Measurements from ENCODE around the gene BCDIN3D. TPM values are rescaled to one million over a fixed set of nuclear protein-coding genes. Genes with fewer than 3 reads are reported as not detected.

Gene BCDIN3D
- total RNA-seq, 3 donors from 2014 or later (not counting 1 experiment from before 2014, with no cell fraction given): 4.0 to 6.0 (median 4.4) TPM

DNA sequence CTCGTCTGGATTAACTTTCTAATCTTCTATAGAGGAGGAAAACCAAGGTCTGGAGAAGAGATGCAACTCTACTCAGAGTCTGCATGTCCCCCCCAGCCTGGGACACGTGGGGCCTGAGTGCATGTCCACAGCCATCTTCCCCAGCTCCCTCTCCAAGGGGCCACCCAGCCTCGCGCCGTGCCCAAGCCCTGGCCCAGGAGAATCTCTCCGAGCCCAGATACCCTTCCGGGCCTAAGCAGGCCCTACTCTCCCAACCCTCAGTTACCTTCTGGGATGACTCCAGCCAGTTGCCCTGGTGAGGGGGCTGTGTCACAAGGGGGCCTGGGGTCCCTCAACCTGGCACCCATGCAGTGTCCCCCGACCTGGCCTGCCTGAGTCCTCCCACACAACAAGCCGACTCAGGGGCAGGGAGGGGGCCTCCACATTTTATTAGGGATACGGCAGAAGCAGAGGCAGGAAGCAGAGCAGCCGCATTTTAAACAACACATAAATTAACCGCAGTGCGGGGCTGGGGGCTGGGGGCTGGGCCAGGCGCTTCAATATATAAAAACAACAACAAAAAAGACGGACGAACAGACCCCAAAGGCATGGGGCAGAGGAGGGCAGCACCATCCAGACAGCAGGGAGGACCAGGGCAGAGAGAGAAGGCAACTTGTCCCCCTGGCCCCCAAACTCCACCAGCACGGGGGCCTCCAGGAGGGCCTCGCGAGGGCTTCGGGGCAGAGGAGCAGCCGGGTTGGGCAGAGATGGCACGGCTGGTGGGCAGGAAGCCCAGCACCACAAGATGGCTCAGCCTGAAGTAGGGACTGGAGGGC lies 52.0 kb downstream of the BCDIN3D start:
- Histone ChIP-seq H3K9me3 (ENCODE audit: control insufficient read depth, insufficient read depth, low read length) (no peaks in the 10 kb centered on the region), H3K36me3 (ENCODE audit: control insufficient read depth, insufficient read depth, low read length) (no peaks in the 10 kb centered on the region), H3K4me3 (ENCODE audit: low read length) (no peak overlapping the region), H3K27me3 (ENCODE audit: control insufficient read depth, insufficient read depth, low read length) (no peaks in the 10 kb centered on the region), H3K27ac (ENCODE audit: low read length) (no peak overlapping the region), H3K4me1 (ENCODE audit: control insufficient read depth, insufficient read depth, low read length) (no peaks in the 10 kb centered on the region)
- no peak for ATAC-seq
- 73% methylated on average over 22 of the region's 22 CpGs for WGBS (ENCODE audit: insufficient coverage)
- H3K4me1 Mint-ChIP-seq: no peaks in the 10 kb centered on the region
- H3K4me3 Mint-ChIP-seq: no peak overlapping the region
- H3K9me3 Mint-ChIP-seq: peaks cover 0 to 3% of the 10 kb centered on the region in 2 donors
- no peaks in the 10 kb centered on the region for H3K27me3 Mint-ChIP-seq (ENCODE audit: low read depth in 2 of 2)
- no peak for DNase-seq
- TF ChIP-seq, protein P1, sequence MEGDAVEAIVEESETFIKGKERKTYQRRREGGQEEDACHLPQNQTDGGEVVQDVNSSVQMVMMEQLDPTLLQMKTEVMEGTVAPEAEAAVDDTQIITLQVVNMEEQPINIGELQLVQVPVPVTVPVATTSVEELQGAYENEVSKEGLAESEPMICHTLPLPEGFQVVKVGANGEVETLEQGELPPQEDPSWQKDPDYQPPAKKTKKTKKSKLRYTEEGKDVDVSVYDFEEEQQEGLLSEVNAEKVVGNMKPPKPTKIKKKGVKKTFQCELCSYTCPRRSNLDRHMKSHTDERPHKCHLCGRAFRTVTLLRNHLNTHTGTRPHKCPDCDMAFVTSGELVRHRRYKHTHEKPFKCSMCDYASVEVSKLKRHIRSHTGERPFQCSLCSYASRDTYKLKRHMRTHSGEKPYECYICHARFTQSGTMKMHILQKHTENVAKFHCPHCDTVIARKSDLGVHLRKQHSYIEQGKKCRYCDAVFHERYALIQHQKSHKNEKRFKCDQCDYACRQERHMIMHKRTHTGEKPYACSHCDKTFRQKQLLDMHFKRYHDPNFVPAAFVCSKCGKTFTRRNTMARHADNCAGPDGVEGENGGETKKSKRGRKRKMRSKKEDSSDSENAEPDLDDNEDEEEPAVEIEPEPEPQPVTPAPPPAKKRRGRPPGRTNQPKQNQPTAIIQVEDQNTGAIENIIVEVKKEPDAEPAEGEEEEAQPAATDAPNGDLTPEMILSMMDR (IDR thresholded peaks at IDR 0.05): no peak
- no peaks in the 10 kb centered on the region for H3K36me3 Mint-ChIP-seq
- H3K27ac Mint-ChIP-seq: no peak overlapping the region
- intact Hi-C loops (cut with micrococcal nuclease): no loop called here

DNA sequence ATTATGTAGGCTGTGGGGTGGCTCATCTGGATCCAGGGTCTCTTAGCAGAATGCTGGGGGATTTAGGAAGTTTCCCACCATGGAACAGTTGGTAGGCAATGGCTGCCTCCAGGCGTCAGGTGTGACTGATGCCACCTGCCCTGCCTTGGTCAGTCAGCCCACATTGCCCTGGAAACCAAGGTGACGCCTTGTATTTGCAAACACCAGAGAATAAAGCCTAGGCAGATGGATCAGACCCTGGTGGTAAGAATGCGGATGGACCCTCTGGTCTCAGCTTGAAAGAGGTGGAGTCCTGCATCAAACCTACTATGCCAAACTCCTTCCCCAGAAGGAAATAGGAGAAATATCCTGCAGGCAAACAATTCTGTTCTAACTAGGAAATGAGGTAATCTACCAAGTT lies 52.9 kb downstream of the BCDIN3D start:
- H3K27ac ChIP-seq (ENCODE audit: low read length): no peak overlapping the region
- Mint-ChIP-seq H3K27me3 (ENCODE audit: low read depth in 2 of 2) (no peaks in the 10 kb centered on the region), H3K4me3 (no peak overlapping the region), H3K36me3 (no peaks in the 10 kb centered on the region), H3K9me3 (peaks cover 0 to 3% of the 10 kb centered on the region in 2 donors), H3K27ac (no peak overlapping the region), H3K4me1 (no peaks in the 10 kb centered on the region)
- no peaks in the 10 kb centered on the region for H3K9me3 ChIP-seq (ENCODE audit: control insufficient read depth, insufficient read depth, low read length)
- ATAC-seq (no peak), DNase-seq (no peak)
- intact Hi-C loops (cut with micrococcal nuclease): no loop called here
- no peaks in the 10 kb centered on the region for H3K27me3 ChIP-seq (ENCODE audit: control insufficient read depth, insufficient read depth, low read length)
- H3K36me3 ChIP-seq (ENCODE audit: control insufficient read depth, insufficient read depth, low read length): no peaks in the 10 kb centered on the region
- TF ChIP-seq, protein P1 (IDR thresholded peaks at IDR 0.05): no peak
- no peaks in the 10 kb centered on the region for H3K4me1 ChIP-seq (ENCODE audit: control insufficient read depth, insufficient read depth, low read length)
- WGBS (ENCODE audit: insufficient coverage): 86% methylated on average over 3 of the region's 3 CpGs
- no peak overlapping the region for H3K4me3 ChIP-seq (ENCODE audit: low read length)

DNA sequence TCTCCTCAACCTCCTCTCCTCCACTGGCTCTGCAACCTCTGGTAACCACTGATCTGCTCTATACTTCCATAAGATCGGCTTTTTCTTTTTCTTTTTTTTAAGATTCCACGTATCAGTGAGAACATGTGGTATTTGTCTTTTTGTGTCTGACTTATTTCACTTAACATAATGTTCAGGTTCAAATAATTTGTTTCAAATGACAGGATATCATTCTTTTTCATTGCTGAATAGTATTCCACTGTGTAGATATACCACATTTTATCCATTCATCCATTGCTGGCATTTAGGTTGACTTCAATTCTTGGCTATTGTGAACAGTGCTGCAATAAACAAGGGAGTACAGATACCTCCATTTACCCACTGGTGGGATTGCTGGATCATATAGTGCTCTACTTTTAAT lies 55.2 kb downstream of the BCDIN3D start:
- no peaks in the 10 kb centered on the region for H3K27me3 ChIP-seq (ENCODE audit: control insufficient read depth, insufficient read depth, low read length)
- TF ChIP-seq, protein P1 (IDR thresholded peaks at IDR 0.05): no peak
- H3K4me3 ChIP-seq (ENCODE audit: low read length): no peak overlapping the region
- H3K27ac Mint-ChIP-seq: no peak overlapping the region
- H3K27me3 Mint-ChIP-seq (ENCODE audit: low read depth in 2 of 2): peaks cover 12 to 13% of the 10 kb centered on the region in 2 donors
- H3K36me3 ChIP-seq (ENCODE audit: control insufficient read depth, insufficient read depth, low read length): no peaks in the 10 kb centered on the region
- DNase-seq (no peak), ATAC-seq (no peak)
- H3K4me3 Mint-ChIP-seq: no peak overlapping the region
- no peaks in the 10 kb centered on the region for H3K36me3 Mint-ChIP-seq
- no peak overlapping the region for H3K27ac ChIP-seq (ENCODE audit: low read length)
- H3K4me1 Mint-ChIP-seq: no peaks in the 10 kb centered on the region
- H3K9me3 Mint-ChIP-seq: peaks cover 0 to 3% of the 10 kb centered on the region in 2 donors
- no CpG with 5 or more reads among the region's 2 CpGs for WGBS (ENCODE audit: insufficient coverage)
- intact Hi-C loops (cut with micrococcal nuclease): no loop called here
- no peaks in the 10 kb centered on the region for H3K9me3 ChIP-seq (ENCODE audit: control insufficient read depth, insufficient read depth, low read length)
- H3K4me1 ChIP-seq (ENCODE audit: control insufficient read depth, insufficient read depth, low read length): no peaks in the 10 kb centered on the region

Other genes with a start within 250 kb of the BCDIN3D start
- gene FAM186B, start 237.5 kb downstream of the BCDIN3D start, total RNA-seq: under 1 TPM; 0.56 to 0.85 (median 0.77) TPM
- gene PRPF40B, start 219.5 kb downstream of the BCDIN3D start, total RNA-seq: 1 to 10 TPM; 5.6 to 6.8 (median 5.9) TPM
- 10 to 100 TPM; 54.2 to 82.6 (median 58.7) TPM for gene FMNL3, start 135.7 kb downstream of the BCDIN3D start, total RNA-seq
- gene TMBIM6, start 101.5 kb downstream of the BCDIN3D start, total RNA-seq: 100 to 1,000 TPM; 326 to 375 (median 366) TPM
- gene NCKAP5L, start 14.7 kb downstream of the BCDIN3D start, total RNA-seq: 10 to 100 TPM; 16.7 to 19.3 (median 16.8) TPM
- gene FAIM2, start 60.8 kb upstream of the BCDIN3D start, total RNA-seq: under 1 TPM in 2 of 3 donors, not detected in 1; 0.09 to 0.57 TPM
- gene AQP2, start 107.6 kb upstream of the BCDIN3D start, total RNA-seq: not detected
- gene AQP5, start 118.8 kb upstream of the BCDIN3D start, total RNA-seq: not detected
- not detected for gene AQP6, start 129.8 kb upstream of the BCDIN3D start, total RNA-seq
- gene RACGAP1, start 182.4 kb upstream of the BCDIN3D start, total RNA-seq: 10 to 100 TPM in 1 of 3 donors, 1 to 10 TPM in 2; 6.1 to 11.6 (median 8.7) TPM
- under 1 TPM in 1 of 3 donors, not detected in 2; 0.21 TPM for gene ASIC1, start 214.5 kb upstream of the BCDIN3D start, total RNA-seq
- gene SMARCD1, start 242.2 kb upstream of the BCDIN3D start, total RNA-seq: 10 to 100 TPM; 81.3 to 97.0 (median 88.6) TPM